Uterus (tissue), 2 donors: ENCODE measurements around the gene SH2D4B.

Experiments used
- CTCF ChIP-seq, 4 experiments: fragments of 200-600 bp in 2 of 4; fragments of 450-650 bp in 2 of 4; sonication (generic) in 2 of 4; IDR thresholded peaks; one replicate each; pipeline ENCODE4 v1.5.1; 2016 to 2019; ENCODE audit warnings: antibody characterized with exemption in 4 of 4, mild to moderate bottlenecking in 2 of 4, moderate library complexity in 1 of 4
- POLR2A ChIP-seq, 2 donors: fragments of 450-650 bp; IDR thresholded peaks; one replicate each; pipeline ENCODE4 v1.6.1; 2016; ENCODE audit warnings: antibody characterized with exemption in 2 of 2, mild to moderate bottlenecking in 1 of 2, moderate library complexity in 1 of 2

GRCh38 chr10:80502621-80503583, 34.8 kb upstream of the SH2D4B start:
- TF ChIP-seq CTCF (IDR thresholded peaks at IDR 0.05) (no peak), POLR2A (IDR thresholded peaks at IDR 0.05) (no peak)
